IPS-18a (cell line): ENCODE measurements around the gene CA10.

Experiments
- H3K27ac ChIP-seq: one replicate; pipeline ENCODE4 v1.5.1; 2013; ENCODE audit warnings: low read length
- H3K27me3 ChIP-seq: one replicate; pipeline ENCODE4 v1.6.1; 2013; ENCODE audit warnings: mild to moderate bottlenecking, low read length; ENCODE audit not compliant: control insufficient read depth, insufficient read depth
- H3K36me3 ChIP-seq: one replicate; pipeline ENCODE4 v1.6.1; 2013; ENCODE audit warnings: low read depth, low read length; ENCODE audit not compliant: control insufficient read depth
- H3K4me1 ChIP-seq: one replicate; pipeline ENCODE4 v1.6.1; 2013; ENCODE audit warnings: low read depth, low read length; ENCODE audit not compliant: control insufficient read depth
- H3K4me3 ChIP-seq: one replicate; pipeline ENCODE4 v1.5.1; 2013; ENCODE audit warnings: low read length
- H3K9ac ChIP-seq: one replicate; pipeline ENCODE4 v1.6.1; 2013; ENCODE audit warnings: mild to moderate bottlenecking, low read length, moderate library complexity
- H3K9me3 ChIP-seq: one replicate; pipeline ENCODE4 v1.6.1; 2013; ENCODE audit warnings: low read depth, low read length; ENCODE audit not compliant: control insufficient read depth

The CA10 gene

GRCh38 chr17:51746421-51746820 is 412.1 kb downstream of the CA10 start:
- peaks cover 9% of the 10 kb centered on the region for H3K4me1 ChIP-seq
- no peak overlapping the region for H3K4me3 ChIP-seq
- no peak overlapping the region for H3K27ac ChIP-seq
- H3K9me3 ChIP-seq, result no peaks in the 10 kb centered on the region
- H3K27me3 ChIP-seq, result no peaks in the 10 kb centered on the region
- H3K36me3 ChIP-seq, result no peaks in the 10 kb centered on the region
- no peak overlapping the region for H3K9ac ChIP-seq

DNA sequence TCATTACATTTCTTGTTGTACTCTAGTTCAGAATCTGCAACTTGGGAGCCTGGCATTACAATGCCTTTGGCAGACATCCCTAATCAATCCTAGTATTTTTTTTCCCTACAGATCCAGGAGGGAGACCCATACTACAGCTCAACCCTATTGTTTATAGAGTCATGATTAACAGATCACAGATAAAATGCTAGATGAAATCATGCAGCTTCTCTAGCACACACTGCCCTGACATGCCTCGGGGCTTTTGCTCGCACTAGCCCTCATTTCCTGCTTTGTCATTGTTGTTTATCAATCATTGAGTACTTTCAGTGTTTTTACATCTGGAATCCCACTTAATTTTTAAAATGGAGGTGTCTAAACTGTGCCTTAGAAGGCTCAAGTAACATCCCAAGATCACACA is 412.5 kb downstream of the CA10 start:
- peaks cover 9% of the 10 kb centered on the region for H3K4me1 ChIP-seq
- H3K9me3 ChIP-seq, result no peaks in the 10 kb centered on the region
- no peak overlapping the region for H3K9ac ChIP-seq
- no peak overlapping the region for H3K27ac ChIP-seq
- no peaks in the 10 kb centered on the region for H3K27me3 ChIP-seq
- H3K36me3 ChIP-seq, result no peaks in the 10 kb centered on the region
- H3K4me3 ChIP-seq, result no peak overlapping the region

- H3K27me3 ChIP-seq, result no peaks in the 10 kb centered on the region
- no peak overlapping the region for H3K4me3 ChIP-seq
- H3K9me3 ChIP-seq, result no peaks in the 10 kb centered on the region
- peaks cover 20% of the 10 kb centered on the region for H3K4me1 ChIP-seq
- no peak overlapping the region for H3K9ac ChIP-seq
- no peak overlapping the region for H3K27ac ChIP-seq
- H3K36me3 ChIP-seq, result no peaks in the 10 kb centered on the region
Measured at GRCh38 chr17:51743477-51743876, 415.0 kb downstream of the CA10 start.

GRCh38 chr17:51742571-51742970 is 415.9 kb downstream of the CA10 start:
- Histone ChIP-seq H3K4me3 (no peak overlapping the region), H3K36me3 (no peaks in the 10 kb centered on the region), H3K27me3 (no peaks in the 10 kb centered on the region), H3K4me1 (peaks cover 20% of the 10 kb centered on the region), H3K9me3 (no peaks in the 10 kb centered on the region), H3K27ac (no peak overlapping the region), H3K9ac (no peak overlapping the region)

- no peak overlapping the region for H3K27ac ChIP-seq
- no peak overlapping the region for H3K4me3 ChIP-seq
- H3K27me3 ChIP-seq, result no peaks in the 10 kb centered on the region
- no peaks in the 10 kb centered on the region for H3K9me3 ChIP-seq
- H3K4me1 ChIP-seq, result peaks cover 20% of the 10 kb centered on the region
- no peaks in the 10 kb centered on the region for H3K36me3 ChIP-seq
- no peak overlapping the region for H3K9ac ChIP-seq
Measured at GRCh38 chr17:51741458-51741857, 417.1 kb downstream of the CA10 start.

- H3K27me3 ChIP-seq, result no peaks in the 10 kb centered on the region
- H3K36me3 ChIP-seq, result no peaks in the 10 kb centered on the region
- H3K27ac ChIP-seq, result no peak overlapping the region
- peaks cover 20% of the 10 kb centered on the region for H3K4me1 ChIP-seq
- no peaks in the 10 kb centered on the region for H3K9me3 ChIP-seq
- no peak overlapping the region for H3K4me3 ChIP-seq
- H3K9ac ChIP-seq, result no peak overlapping the region
Measured at GRCh38 chr17:51740531-51740930, 418.0 kb downstream of the CA10 start.

- no peaks in the 10 kb centered on the region for H3K27me3 ChIP-seq
- no peak overlapping the region for H3K4me3 ChIP-seq
- no peak overlapping the region for H3K9ac ChIP-seq
- no peak overlapping the region for H3K27ac ChIP-seq
- H3K36me3 ChIP-seq, result no peaks in the 10 kb centered on the region
- peaks cover 12% of the 10 kb centered on the region for H3K4me1 ChIP-seq
- no peaks in the 10 kb centered on the region for H3K9me3 ChIP-seq
Measured at GRCh38 chr17:51739245-51739886, 419.1 kb downstream of the CA10 start.

GRCh38 chr17:51736356-51736755 is 422.2 kb downstream of the CA10 start:
- Histone ChIP-seq H3K9ac (no peak overlapping the region), H3K27ac (no peak overlapping the region), H3K27me3 (no peaks in the 10 kb centered on the region), H3K36me3 (no peaks in the 10 kb centered on the region), H3K4me1 (peaks cover 12% of the 10 kb centered on the region), H3K9me3 (no peaks in the 10 kb centered on the region), H3K4me3 (no peak overlapping the region)

- no peaks in the 10 kb centered on the region for H3K36me3 ChIP-seq
- H3K4me1 ChIP-seq, result peaks cover 12% of the 10 kb centered on the region
- H3K27ac ChIP-seq, result no peak overlapping the region
- no peak overlapping the region for H3K4me3 ChIP-seq
- H3K9me3 ChIP-seq, result no peaks in the 10 kb centered on the region
- no peak overlapping the region for H3K9ac ChIP-seq
- H3K27me3 ChIP-seq, result no peaks in the 10 kb centered on the region
Measured at GRCh38 chr17:51734976-51735375, 423.5 kb downstream of the CA10 start.

- Histone ChIP-seq H3K4me1 (peaks cover 9% of the 10 kb centered on the region), H3K9ac (no peak overlapping the region), H3K36me3 (no peaks in the 10 kb centered on the region), H3K4me3 (no peak overlapping the region), H3K27me3 (no peaks in the 10 kb centered on the region), H3K9me3 (no peaks in the 10 kb centered on the region), H3K27ac (no peak overlapping the region)
Measured at GRCh38 chr17:51734462-51734861, 424.1 kb downstream of the CA10 start.

DNA sequence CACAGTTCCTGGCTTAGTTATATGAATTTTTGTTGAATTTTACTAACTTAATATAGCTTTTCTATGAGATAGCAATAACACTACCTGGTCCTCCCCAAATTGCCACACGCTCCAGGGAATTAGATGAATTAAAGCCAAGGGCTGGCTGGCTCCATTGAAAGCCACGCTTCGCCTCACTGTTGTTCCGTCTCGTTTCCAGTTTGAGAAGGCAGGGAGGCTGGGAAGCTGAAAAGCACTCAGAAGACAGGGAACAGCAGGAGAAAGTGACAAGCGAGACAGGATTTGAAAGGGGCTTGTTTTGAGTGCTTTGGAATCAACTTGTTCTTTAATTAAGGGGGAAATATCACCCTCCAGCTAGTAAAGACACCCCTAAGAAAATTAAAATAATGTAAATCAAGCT is 425.3 kb downstream of the CA10 start:
- H3K9ac ChIP-seq, result no peak overlapping the region
- H3K4me1 ChIP-seq, result no peaks in the 10 kb centered on the region
- H3K9me3 ChIP-seq, result no peaks in the 10 kb centered on the region
- H3K36me3 ChIP-seq, result no peaks in the 10 kb centered on the region
- H3K4me3 ChIP-seq, result no peak overlapping the region
- no peak overlapping the region for H3K27ac ChIP-seq
- H3K27me3 ChIP-seq, result no peaks in the 10 kb centered on the region

DNA sequence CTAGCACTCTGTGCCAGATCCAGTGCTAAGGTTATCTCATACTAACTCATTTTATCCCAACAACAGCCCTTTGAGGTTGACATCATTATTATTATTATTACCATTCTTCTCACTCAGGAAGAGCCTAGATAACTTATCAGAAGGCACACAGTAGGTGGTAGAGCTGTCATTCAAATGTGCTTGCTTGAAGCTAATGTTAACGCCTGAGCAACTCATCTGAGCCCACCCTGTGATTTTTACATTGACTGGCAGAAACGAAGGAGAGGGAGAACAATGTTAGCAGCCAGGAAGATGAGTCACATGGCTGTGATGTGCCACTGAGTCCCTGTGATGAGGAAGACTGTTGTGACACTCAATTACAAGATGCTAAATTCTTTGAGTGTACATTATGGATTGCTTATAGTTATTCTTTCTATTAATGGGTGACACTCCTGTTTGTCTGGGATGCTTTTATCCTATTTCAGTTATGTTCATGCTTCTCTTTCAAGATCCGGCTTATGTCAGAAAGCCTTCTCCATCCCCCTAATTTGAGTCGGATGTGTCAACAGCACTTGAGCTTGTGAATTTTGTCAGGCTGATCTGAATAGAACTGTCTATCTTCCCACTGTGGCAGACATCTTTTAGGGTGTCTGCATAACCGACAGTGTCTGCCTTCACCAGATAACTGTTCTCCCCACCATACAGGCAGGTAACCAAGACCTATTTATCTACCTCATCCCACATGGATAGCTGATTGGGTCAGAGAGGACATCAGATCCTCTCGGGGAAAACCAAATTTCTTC is 426.4 kb downstream of the CA10 start:
- Histone ChIP-seq H3K4me1 (no peaks in the 10 kb centered on the region), H3K36me3 (no peaks in the 10 kb centered on the region), H3K27me3 (no peaks in the 10 kb centered on the region), H3K9ac (no peak overlapping the region), H3K9me3 (no peaks in the 10 kb centered on the region), H3K27ac (no peak overlapping the region), H3K4me3 (no peak overlapping the region)
